Measurements from ENCODE around the gene ADAM10. TPM values are rescaled to one million over a fixed set of nuclear protein-coding genes. Genes with fewer than 3 reads are reported as not detected.

The ADAM10 gene
- total RNA-seq, 1 experiment from 2014 or later = 159 TPM

GRCh38 chr15:58698887-58699641, 50.4 kb downstream of the ADAM10 start:
- no CpG with 5 or more reads among the region's 2 CpGs for WGBS (ENCODE audit: extremely low coverage, insufficient read length, low lambda C conversion rate)
- H2BK120ac ChIP-seq (ENCODE audit: low read depth, low read length, poor library complexity, severe bottlenecking) = no peak overlapping the region
- no peak overlapping the region for H4K8ac ChIP-seq (replicated peaks; ENCODE audit: insufficient read length, low read depth, low read length)
- no peak overlapping the region for H4K5ac ChIP-seq (ENCODE audit: insufficient read length, low read depth, low read length)
- H3K23ac ChIP-seq (ENCODE audit: insufficient read length, low read depth, low read length) = no peak overlapping the region
- peaks cover 18% of the 10 kb centered on the region; the same call in 1 of the 2 replicates for H3K79me2 ChIP-seq (ENCODE audit: insufficient read depth, low read length)
- H4K20me1 ChIP-seq (ENCODE audit: control insufficient read depth, insufficient read depth, insufficient read length) = no peaks in the 10 kb centered on the region
- no peaks in the 10 kb centered on the region for H3K23me2 ChIP-seq (ENCODE audit: insufficient read length, low read depth, low read length, poor library complexity, severe bottlenecking)
- no peak overlapping the region for H2BK15ac ChIP-seq (ENCODE audit: low read depth, low read length)
- H3K36me3 Mint-ChIP-seq (ENCODE audit: insufficient read depth in 1 of 3, low read depth in 3 of 3) = peaks cover 17 to 26% (median 26%) of the 10 kb centered on the region in 3 experiments
- no peak for TF ChIP-seq CTCF (conservative IDR thresholded peaks at IDR 0.05)
- no peak overlapping the region for H3T11ph ChIP-seq (ENCODE audit: low read length)
- H3K9ac ChIP-seq (ENCODE audit: extremely low read depth, insufficient read length, low read length) = no peak overlapping the region
- H2AK5ac ChIP-seq (ENCODE audit: insufficient read length, low read length) = no peak overlapping the region
- H3K9me3 ChIP-seq (ENCODE audit: control insufficient read depth, low read depth, low read length) = no peaks in the 10 kb centered on the region
- no peak overlapping the region for H2AFZ ChIP-seq (ENCODE audit: low read length)
- H3K27ac Mint-ChIP-seq = peak overlapping the region in 1 of 3 experiments; percentile 12; a peak in 1 of 7 replicates
- H3K4ac ChIP-seq (ENCODE audit: low read depth, low read length) = no peak overlapping the region
- no peaks in the 10 kb centered on the region for H3K27me3 ChIP-seq (ENCODE audit: insufficient read depth, low read length)
- H3K4me2 ChIP-seq (ENCODE audit: insufficient read depth, insufficient read length, low read length) = no peak overlapping the region
- no peak overlapping the region for H3K18ac ChIP-seq (ENCODE audit: insufficient read length, low read depth, low read length)
- H3K27ac ChIP-seq (ENCODE audit: insufficient read length, low read depth, low read length) = no peak overlapping the region
- H3K27me3 Mint-ChIP-seq (ENCODE audit: low read depth) = no peaks in the 10 kb centered on the region
- peaks cover 4% of the 10 kb centered on the region for H3K79me1 ChIP-seq (ENCODE audit: insufficient read depth, low read depth, low read length, poor library complexity, severe bottlenecking)
- H3K14ac ChIP-seq (ENCODE audit: insufficient read depth, low read length) = no peak overlapping the region
- no peak overlapping the region for H2BK12ac ChIP-seq (ENCODE audit: insufficient read length, low read depth, low read length)
- peaks cover 6 to 13% of the 10 kb centered on the region in 2 experiments for H3K9me3 Mint-ChIP-seq
- H3K4me1 Mint-ChIP-seq = peaks cover 34 to 37% of the 10 kb centered on the region in 2 experiments
- H3K56ac ChIP-seq (ENCODE audit: insufficient read length, low read depth, low read length) = no peak overlapping the region
- no peak overlapping the region for H3K4me3 Mint-ChIP-seq
- H3K4me1 ChIP-seq (ENCODE audit: insufficient read depth, low read length) = no peaks in the 10 kb centered on the region; the same call in 1 of the 2 replicates
- H2BK20ac ChIP-seq (ENCODE audit: low read depth, low read length, poor library complexity, severe bottlenecking) = no peak overlapping the region
- H2BK5ac ChIP-seq (ENCODE audit: insufficient read length, low read length) = no peak overlapping the region
- no peak overlapping the region for H4K91ac ChIP-seq (ENCODE audit: insufficient read length, low read depth, low read length)
- DNase-seq = no peak

Measured in H9 (cell line).